Duodenal mucosa (tissue), 2 donors: ENCODE data around the gene DDIAS.

Experiments used
- H3K27ac ChIP-seq: one replicate; pipeline ENCODE4 v1.7.0; 2013; ENCODE audit warnings: low read depth, low read length
- H3K27me3 ChIP-seq, 2 donors: one replicate each; pipeline ENCODE4 v1.7.0; 2013; ENCODE audit warnings: low read length in 2 of 2, control low read depth in 1 of 2; ENCODE audit not compliant: insufficient read depth in 2 of 2, control insufficient read depth in 1 of 2
- H3K36me3 ChIP-seq, 2 donors: one replicate each; pipeline ENCODE4 v1.7.0; 2013; ENCODE audit warnings: low read length in 2 of 2, control low read depth in 1 of 2; ENCODE audit not compliant: insufficient read depth in 2 of 2, control insufficient read depth in 1 of 2
- H3K4me1 ChIP-seq, 2 donors: one replicate each; pipeline ENCODE4 v1.7.0; 2013; ENCODE audit warnings: low read length in 2 of 2, control low read depth in 1 of 2; ENCODE audit not compliant: insufficient read depth in 2 of 2, control insufficient read depth in 1 of 2
- H3K4me3 ChIP-seq, 2 donors: one replicate each; pipeline ENCODE4 v1.7.0; 2013; ENCODE audit warnings: low read length in 2 of 2, low read depth in 1 of 2
- H3K9ac ChIP-seq, 2 donors: one replicate each; pipeline ENCODE4 v1.7.0; 2013; ENCODE audit warnings: low read length in 2 of 2, low read depth in 1 of 2
- H3K9me3 ChIP-seq, 2 donors: one replicate each; pipeline ENCODE4 v1.7.0; 2013; ENCODE audit warnings: low read length in 2 of 2, control low read depth in 1 of 2; ENCODE audit not compliant: control insufficient read depth in 1 of 2

DDIAS gene

DNA sequence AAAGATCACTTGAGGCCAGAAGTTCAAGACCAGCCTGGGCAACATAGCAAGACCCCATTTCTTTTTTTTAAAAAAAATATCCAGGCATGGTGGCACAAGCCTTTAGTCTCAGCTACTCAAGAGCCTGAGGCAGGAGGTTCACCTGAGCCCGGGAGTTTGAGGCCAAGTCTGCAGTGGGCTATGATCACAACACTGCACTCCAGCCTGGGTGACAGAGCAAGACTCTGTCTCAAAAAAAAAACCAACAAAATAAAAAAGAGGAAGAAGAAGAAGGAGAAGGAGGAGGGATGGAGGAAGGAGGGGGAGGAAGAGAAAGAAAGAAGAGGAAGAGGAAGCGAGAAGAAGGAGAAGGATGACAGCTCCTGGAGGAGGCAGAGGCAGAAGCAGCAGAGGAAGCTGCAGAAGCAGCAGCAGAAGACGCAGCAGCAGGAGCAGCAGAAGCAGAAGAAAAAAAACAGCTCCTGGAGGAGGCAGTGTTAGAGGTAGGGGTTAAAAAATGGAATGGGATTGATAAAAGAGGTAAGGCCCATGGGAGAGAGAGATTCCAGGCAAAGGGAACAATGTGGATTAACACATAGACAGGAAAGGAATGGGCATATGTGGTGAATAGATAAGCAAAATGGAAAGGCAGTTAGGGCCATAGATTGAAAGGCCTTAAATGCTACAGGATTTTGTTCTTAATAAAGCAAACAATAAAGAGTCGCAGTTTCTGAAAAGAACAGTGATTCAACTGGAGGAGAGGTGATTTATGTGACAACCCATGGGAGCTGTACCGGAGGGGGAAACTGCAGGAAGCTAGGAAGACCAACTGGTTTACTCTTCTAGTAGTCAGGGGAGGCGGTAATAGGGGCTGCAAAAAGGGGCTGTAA is 12.2 kb upstream of the DDIAS start:
- H3K27ac ChIP-seq, result no peak overlapping the region
- no peak overlapping the region for H3K4me3 ChIP-seq
- no peaks in the 10 kb centered on the region for H3K27me3 ChIP-seq
- H3K4me1 ChIP-seq, result no peaks in the 10 kb centered on the region
- no peaks in the 10 kb centered on the region for H3K36me3 ChIP-seq
- H3K9me3 ChIP-seq, result no peaks in the 10 kb centered on the region
- H3K9ac ChIP-seq, result no peak overlapping the region

DNA sequence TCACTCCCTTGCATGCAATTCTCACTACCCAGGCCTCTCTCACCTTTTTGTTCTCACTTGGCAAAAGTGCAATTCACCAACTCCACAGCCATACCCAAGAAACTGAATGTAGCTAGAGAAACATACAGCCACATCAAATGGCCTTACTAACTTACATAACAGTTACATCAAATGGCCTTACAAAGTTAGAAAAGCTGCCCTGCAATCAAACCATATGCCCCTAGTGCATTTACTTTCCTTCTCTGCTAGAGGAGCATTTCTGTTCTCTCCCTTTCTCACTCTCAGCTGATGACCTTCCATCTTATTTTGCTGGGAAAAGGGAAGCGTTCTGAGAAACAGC is 11.6 kb upstream of the DDIAS start:
- no peaks in the 10 kb centered on the region for H3K4me1 ChIP-seq

DNA sequence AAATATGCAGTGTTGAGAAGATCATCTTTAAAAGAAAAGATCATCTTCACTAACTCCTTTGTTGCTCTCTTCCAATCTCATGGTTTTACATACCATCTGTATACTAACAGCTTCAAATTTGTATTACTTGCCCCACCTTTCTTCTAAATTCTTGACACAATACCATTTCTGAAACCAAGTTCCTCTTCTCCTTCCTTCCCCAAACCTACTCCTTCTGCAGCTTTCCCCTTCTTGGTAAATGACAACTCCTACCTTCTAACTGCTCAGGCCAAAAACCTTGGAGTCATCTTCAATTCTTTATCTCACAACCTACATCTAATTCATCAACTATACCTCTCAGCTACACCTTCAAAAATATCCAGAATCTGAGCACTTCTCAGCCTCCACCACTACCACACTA is 10.6 kb upstream of the DDIAS start:
- H3K36me3 ChIP-seq, result no peaks in the 10 kb centered on the region
- H3K27me3 ChIP-seq, result no peaks in the 10 kb centered on the region
- H3K27ac ChIP-seq, result no peak overlapping the region
- H3K4me1 ChIP-seq, result peaks cover 0 to 3% of the 10 kb centered on the region in 2 donors
- no peak overlapping the region for H3K9ac ChIP-seq
- H3K4me3 ChIP-seq, result no peak overlapping the region
- no peaks in the 10 kb centered on the region for H3K9me3 ChIP-seq

More for the DNA sequence above, 11.6 kb upstream of the DDIAS start:
- Histone ChIP-seq H3K9me3 (no peaks in the 10 kb centered on the region), H3K27ac (no peak overlapping the region), H3K4me3 (no peak overlapping the region), H3K27me3 (no peaks in the 10 kb centered on the region), H3K9ac (no peak overlapping the region), H3K36me3 (no peaks in the 10 kb centered on the region)

DNA sequence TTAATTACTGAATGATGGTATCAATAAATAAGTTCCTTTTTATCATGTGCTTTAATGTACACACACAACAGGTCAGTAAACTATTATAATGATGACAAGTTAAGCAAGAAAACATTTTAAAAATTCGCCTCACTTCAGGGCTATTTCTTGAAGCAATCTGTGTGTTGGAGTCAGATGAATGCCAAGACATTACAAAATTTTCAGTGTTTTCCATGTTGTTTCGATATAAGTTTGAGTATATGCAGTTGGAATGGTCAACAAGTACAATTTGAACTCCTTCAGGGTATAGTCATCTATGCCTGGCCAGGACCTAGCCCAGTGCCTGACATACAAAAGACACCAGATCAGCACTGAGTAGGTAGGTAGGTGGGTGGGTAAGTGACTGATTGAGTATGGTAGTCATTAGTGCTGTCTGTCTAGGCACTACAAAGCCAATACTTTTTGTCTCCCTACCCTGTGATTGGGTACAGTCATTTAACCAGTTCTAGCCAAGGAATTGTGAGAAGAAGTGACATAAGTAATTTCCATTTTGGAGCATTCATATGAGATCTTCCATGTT is 8.8 kb upstream of the DDIAS start:
- Histone ChIP-seq H3K4me3 (no peak overlapping the region), H3K9me3 (no peaks in the 10 kb centered on the region), H3K27ac (no peak overlapping the region), H3K9ac (no peak overlapping the region), H3K36me3 (no peaks in the 10 kb centered on the region), H3K4me1 (peaks cover 0 to 11% of the 10 kb centered on the region in 2 donors), H3K27me3 (no peaks in the 10 kb centered on the region)

DNA sequence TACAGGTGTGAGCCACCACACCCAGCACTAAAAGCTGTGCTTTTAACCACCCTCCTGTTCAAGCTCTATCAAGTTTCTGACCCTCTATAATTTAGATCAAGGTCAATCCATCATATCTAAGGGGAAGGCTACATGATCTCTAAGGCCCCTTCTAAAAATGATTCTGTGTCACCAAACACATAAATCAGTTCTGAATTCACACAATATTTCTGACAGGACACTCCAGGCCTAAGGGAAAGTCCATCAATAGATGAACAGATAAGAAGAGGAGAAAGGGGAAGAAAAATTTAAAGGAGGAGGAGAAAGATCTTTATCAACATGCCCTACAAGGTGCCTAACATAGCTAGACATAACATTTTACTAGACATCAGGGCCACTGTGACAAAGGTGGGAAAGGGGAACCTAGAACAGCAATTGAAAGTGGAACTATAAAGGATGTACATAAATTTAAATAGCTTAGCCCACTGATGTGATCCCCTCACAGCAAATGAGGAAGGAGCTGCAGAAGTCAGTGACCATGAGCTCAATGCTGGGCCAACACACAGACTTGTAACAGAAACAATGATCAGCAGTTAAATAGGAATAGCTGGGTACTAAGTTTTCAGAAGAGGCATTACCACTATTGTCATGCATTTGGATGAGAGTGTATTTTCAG is 6.0 kb upstream of the DDIAS start:
- Histone ChIP-seq H3K9me3 (no peaks in the 10 kb centered on the region), H3K27ac (no peak overlapping the region), H3K9ac (no peak overlapping the region), H3K36me3 (no peaks in the 10 kb centered on the region), H3K4me1 (peaks cover 13 to 22% of the 10 kb centered on the region in 2 donors), H3K4me3 (no peak overlapping the region), H3K27me3 (no peaks in the 10 kb centered on the region)

DNA sequence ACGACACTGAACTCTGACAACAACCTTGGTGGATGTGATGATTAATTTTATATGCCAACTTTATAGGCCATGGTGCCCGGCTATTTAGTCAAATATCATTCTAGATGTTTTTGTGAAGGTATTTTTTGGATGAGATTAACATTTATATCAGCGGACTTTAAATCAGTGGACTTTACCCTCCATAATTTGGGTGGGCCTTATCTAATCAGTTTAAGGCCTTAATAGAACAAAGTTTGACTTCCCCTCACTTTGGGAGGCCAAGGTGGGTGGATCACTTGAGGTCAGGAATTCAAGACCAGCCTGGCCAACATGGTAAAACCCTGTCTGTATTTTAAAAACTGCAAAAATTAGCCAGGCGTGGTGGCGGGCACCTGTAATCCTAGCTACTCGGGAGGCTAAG is 5.4 kb upstream of the DDIAS start:
- no peaks in the 10 kb centered on the region for H3K27me3 ChIP-seq
- no peak overlapping the region for H3K4me3 ChIP-seq
- no peaks in the 10 kb centered on the region for H3K9me3 ChIP-seq
- H3K9ac ChIP-seq, result no peak overlapping the region
- H3K4me1 ChIP-seq, result peaks cover 17 to 22% of the 10 kb centered on the region in 2 donors
- no peaks in the 10 kb centered on the region for H3K36me3 ChIP-seq
- no peak overlapping the region for H3K27ac ChIP-seq

DNA sequence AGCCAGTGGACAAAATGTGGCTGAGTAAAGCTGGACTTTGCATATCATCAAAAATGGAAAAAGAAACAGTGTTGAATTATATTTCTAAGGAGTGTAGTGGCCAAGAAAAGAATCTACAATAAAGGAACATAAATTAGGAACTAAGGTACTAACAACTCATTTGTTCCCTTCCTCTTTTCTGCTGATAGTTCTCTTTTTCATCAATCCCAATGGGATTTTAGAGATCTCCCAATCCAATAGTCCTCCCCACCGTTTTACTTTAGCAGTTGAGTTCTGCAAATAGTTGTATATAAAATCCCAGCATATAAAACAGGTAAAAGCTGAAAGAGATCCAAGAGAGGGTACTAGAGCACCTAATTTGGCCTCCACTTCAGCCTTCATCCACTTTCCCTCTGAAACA is 3.3 kb upstream of the DDIAS start:
- H3K4me3 ChIP-seq, result no peak overlapping the region

DNA sequence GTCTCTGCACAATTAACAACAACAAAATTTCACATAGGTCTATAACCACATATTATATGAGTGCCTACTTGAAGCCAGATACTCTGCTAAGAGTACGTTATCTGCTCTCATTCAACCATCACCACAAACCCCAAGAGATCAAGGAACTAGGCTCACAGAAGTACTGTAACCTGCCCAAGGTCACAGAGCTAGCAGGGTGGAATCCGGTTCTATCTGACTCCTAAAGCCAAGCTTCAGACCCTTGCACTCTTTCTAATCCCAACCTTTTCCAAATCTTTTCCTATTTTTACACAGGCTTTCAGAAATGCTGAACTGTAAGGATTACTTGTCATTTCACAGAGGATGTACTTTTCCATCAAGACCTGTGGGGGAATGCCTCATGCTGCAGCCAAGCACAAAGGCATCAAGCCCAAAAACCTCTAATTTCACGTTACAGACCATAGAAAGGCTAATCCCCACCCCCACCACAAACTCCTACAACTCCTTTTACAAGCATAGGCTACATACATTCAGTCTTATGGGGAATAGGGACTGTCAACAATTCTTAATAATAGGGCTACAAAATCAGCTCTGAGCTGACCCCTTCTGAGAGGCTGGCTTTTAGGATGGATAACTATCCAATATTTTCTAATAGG is 2.2 kb upstream of the DDIAS start:
- Histone ChIP-seq H3K9ac (peak overlapping the region; percentile 94 to 98), H3K4me1 (peaks cover 17 to 27% of the 10 kb centered on the region in 2 donors), H3K27me3 (no peaks in the 10 kb centered on the region), H3K9me3 (no peaks in the 10 kb centered on the region), H3K4me3 (peak overlapping the region; percentile 84 to 93), H3K27ac (no peak overlapping the region), H3K36me3 (no peaks in the 10 kb centered on the region)

More for the DNA sequence above, 3.3 kb upstream of the DDIAS start:
- Histone ChIP-seq H3K9me3 (no peaks in the 10 kb centered on the region), H3K27ac (no peak overlapping the region), H3K27me3 (no peaks in the 10 kb centered on the region), H3K4me1 (peaks cover 17 to 27% of the 10 kb centered on the region in 2 donors), H3K36me3 (no peaks in the 10 kb centered on the region), H3K9ac (no peak overlapping the region)

DNA sequence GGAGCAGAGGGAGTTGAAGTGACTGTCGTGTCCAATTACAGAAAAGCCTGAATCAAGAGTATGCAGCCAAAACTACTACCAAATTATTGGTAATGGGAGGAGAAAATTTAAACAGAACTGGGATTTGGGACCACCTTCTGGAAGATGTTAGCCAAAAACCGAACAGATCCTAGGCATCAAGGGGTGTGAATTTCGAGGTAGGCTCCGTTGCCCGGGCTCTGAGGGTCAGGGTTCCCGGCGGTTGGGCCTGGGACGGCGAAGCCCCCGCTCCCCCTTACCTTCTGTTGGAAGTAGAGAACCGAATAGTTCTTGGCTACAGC is 1.6 kb upstream of the DDIAS start:
- no peaks in the 10 kb centered on the region for H3K27me3 ChIP-seq
- peaks cover 17 to 27% of the 10 kb centered on the region in 2 donors for H3K4me1 ChIP-seq

More for the DNA sequence above, 1.6 kb upstream of the DDIAS start:
- Histone ChIP-seq H3K36me3 (no peaks in the 10 kb centered on the region), H3K9ac (peak overlapping the region; percentile 94 to 98), H3K27ac (peak overlapping the region; percentile 79), H3K9me3 (no peaks in the 10 kb centered on the region), H3K4me3 (peak overlapping the region; percentile 84 to 93)
